Upper lobe of right lung (tissue), 1 donor: ENCODE data around the gene GPR4. TPM values are rescaled to one million over a fixed set of nuclear protein-coding genes. Genes with fewer than 3 reads are reported as not detected.

Source experiments
- ATAC-seq: fragments of 200-7000 bp; cut with Tn5 transposase; one replicate; pipeline ENCODE4 v1.9.1; 2020; ENCODE audit warnings: mild to moderate bottlenecking, moderate library complexity
- DNase-seq: peaks from one replicate; pipeline ENCODE4 v3.0.0-alpha.2; 2020
- H3K27ac ChIP-seq: fragments of 200-600 bp; one replicate; pipeline ENCODE4 v1.8.0; 2022
- H3K27me3 ChIP-seq: fragments of 200-600 bp; one replicate; pipeline ENCODE4 v1.8.0; 2022; ENCODE audit warnings: mild to moderate bottlenecking
- H3K36me3 ChIP-seq: fragments of 200-600 bp; one replicate; pipeline ENCODE4 v1.8.0; 2022
- H3K4me1 ChIP-seq: fragments of 200-600 bp; one replicate; pipeline ENCODE4 v1.8.0; 2022
- H3K4me3 ChIP-seq: fragments of 200-600 bp; one replicate; pipeline ENCODE4 v1.8.0; 2022; ENCODE audit warnings: mild to moderate bottlenecking
- H3K9me3 ChIP-seq: fragments of 200-600 bp; one replicate; pipeline ENCODE4 v1.8.0; 2022
- intact Hi-C: fragments of 100-400 bp; cut with DNase I; formaldehyde crosslinking; loops from one replicate; pipeline ENCODE4 v1.11.0; 2022
- total RNA-seq: library from RNA; stranded (reverse); fragmentation: NEBNext Ultra II Directional; extraction: Animal tissue kit (Norgen Biotek cat#: 25700); gene quantifications from one replicate; pipeline ENCODE4 v1.2.1, GENCODE V29; 2021
- TF ChIP-seq, protein P1 (sequence below): fragments of 200-600 bp; IDR thresholded peaks from one replicate; pipeline ENCODE4 v1.8.0; 2022; ENCODE audit warnings: antibody characterized with exemption
- donor health status: DM: no; HTN: yes; CAD: no; lungs with severe emphysema.

Gene GPR4
- total RNA-seq, 1 donor from 2014 or later = 18.5 TPM

DNA sequence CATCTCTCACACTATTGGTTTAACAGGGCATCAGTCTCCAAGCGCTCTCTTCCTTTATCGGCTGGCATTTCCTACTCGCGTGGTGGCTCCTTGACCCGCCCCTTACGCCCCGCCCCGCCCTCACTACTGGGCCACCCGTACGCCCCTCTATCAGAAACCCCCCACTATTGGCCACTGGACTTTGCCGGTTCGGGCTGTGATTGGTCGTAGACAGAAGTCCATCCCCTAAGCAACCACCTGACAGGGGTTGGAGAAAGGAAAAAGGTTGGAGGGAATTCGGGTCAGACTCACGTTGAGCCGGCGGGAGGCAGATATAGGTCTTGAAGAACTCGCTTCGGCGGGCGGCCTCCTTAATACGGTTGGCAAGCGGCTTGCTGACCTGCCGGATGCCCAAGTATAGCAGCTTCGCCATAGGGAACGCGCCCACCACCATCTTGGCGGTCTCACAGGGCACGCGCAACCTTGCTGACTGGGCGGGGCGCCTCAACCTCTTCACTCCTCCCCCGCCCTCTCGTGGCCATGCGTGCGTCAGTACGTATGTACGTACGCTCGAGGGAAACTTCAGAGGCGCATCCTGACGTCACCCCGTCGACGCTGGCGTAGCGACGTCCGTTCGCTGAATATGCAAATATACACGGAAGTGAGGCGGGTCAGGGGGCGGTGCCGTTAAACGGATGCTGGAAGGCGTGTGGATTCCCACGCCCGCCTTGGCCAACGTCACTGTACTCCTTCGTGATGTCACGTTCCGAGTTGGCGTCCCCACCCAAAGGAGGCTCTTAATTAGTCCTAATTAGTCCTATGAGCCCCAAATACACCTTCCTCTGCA is 17.5 kb downstream of the GPR4 start, which contains the start of gene OPA3:
TSS of gene OPA3 (minus strand) at position 471 of the 826 bp plus-strand sequence. CDS start at position 433, 38 bp downstream.
- Histone ChIP-seq H3K9me3 (no peaks in the 10 kb centered on the region), H3K27ac (peak within 1 kb of the TSS; percentile 93), H3K4me3 (peak within 1 kb of the TSS; percentile 83), H3K4me1 (peaks cover 12% of the 10 kb centered on the region), H3K27me3 (no peaks in the 10 kb centered on the region), H3K36me3 (no peaks in the 10 kb centered on the region)
- peak; percentile 100 for DNase-seq
- peak; percentile 95 for ATAC-seq
- TF ChIP-seq, protein P1, sequence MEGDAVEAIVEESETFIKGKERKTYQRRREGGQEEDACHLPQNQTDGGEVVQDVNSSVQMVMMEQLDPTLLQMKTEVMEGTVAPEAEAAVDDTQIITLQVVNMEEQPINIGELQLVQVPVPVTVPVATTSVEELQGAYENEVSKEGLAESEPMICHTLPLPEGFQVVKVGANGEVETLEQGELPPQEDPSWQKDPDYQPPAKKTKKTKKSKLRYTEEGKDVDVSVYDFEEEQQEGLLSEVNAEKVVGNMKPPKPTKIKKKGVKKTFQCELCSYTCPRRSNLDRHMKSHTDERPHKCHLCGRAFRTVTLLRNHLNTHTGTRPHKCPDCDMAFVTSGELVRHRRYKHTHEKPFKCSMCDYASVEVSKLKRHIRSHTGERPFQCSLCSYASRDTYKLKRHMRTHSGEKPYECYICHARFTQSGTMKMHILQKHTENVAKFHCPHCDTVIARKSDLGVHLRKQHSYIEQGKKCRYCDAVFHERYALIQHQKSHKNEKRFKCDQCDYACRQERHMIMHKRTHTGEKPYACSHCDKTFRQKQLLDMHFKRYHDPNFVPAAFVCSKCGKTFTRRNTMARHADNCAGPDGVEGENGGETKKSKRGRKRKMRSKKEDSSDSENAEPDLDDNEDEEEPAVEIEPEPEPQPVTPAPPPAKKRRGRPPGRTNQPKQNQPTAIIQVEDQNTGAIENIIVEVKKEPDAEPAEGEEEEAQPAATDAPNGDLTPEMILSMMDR = peak; percentile 25
- intact Hi-C loops = no loop called here

- H3K27ac ChIP-seq = no peak overlapping the region
- H3K36me3 ChIP-seq = no peaks in the 10 kb centered on the region
- no peaks in the 10 kb centered on the region for H3K27me3 ChIP-seq
- TF ChIP-seq, protein P1 = no peak
- intact Hi-C loops = no loop called here
- H3K4me3 ChIP-seq = no peak overlapping the region
- no peak for DNase-seq
- no peak for ATAC-seq
- H3K9me3 ChIP-seq = no peaks in the 10 kb centered on the region
- H3K4me1 ChIP-seq = peaks cover 28% of the 10 kb centered on the region
Measured at GRCh38 chr19:45581576-45581975, 20.4 kb downstream of the GPR4 start.

DNA sequence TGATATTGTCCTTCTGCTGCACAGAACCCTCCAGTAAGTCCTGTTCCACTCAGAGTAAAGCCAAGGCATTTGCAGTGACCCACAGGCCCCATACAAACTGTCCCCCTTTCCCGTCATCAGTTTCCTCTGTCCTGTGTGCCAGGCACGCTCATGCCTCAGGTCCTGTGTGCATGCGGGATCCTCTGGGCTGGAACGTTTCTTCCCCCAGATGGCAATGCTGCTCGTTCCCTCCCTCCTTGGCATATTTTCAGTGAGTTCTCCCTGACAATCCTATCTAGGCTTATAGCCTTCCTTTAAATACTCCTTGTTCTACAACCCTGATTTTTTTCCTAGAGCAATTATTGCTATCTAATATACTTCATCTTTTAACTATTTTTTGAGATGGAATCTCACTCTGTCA is 23.2 kb downstream of the GPR4 start:
- H3K27me3 ChIP-seq = no peaks in the 10 kb centered on the region
- ATAC-seq = no peak
- H3K4me1 ChIP-seq = peaks cover 23% of the 10 kb centered on the region
- H3K9me3 ChIP-seq = no peaks in the 10 kb centered on the region
- no peak for DNase-seq
- no peak overlapping the region for H3K27ac ChIP-seq
- no peaks in the 10 kb centered on the region for H3K36me3 ChIP-seq
- TF ChIP-seq, protein P1 = no peak
- intact Hi-C loops = no loop called here
- H3K4me3 ChIP-seq = no peak overlapping the region

- no peaks in the 10 kb centered on the region for H3K27me3 ChIP-seq
- H3K9me3 ChIP-seq = no peaks in the 10 kb centered on the region
- H3K4me1 ChIP-seq = peaks cover 16% of the 10 kb centered on the region
- DNase-seq (no peak), ATAC-seq (peak; percentile 69)
- H3K36me3 ChIP-seq = peaks cover 5% of the 10 kb centered on the region
- H3K4me3 ChIP-seq = no peak overlapping the region
- intact Hi-C loops = no loop called here
- TF ChIP-seq, protein P1 = no peak
- no peak overlapping the region for H3K27ac ChIP-seq
Measured at GRCh38 chr19:45577111-45577905, 24.7 kb downstream of the GPR4 start.

DNA sequence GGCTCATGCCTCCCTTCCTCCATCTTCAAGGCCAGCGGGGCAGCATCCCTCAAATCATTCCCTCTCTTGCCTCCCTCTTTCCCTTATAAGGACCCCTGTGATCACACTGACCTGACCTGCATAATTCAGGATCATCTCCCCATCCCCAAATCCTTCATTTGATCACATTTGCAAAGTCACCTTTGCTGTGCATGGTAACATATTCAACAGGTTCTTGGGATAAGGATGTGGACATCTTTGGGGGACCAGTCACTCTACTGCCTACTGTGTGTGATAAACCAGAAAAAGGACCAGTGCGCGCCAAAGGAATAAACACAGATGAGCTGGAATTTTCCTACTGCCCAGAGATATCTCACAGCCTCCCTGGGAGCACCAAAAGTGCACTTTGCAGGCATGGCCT is 25.3 kb downstream of the GPR4 start:
- TF ChIP-seq, protein P1 = no peak
- Histone ChIP-seq H3K4me1 (peaks cover 16% of the 10 kb centered on the region), H3K9me3 (no peaks in the 10 kb centered on the region), H3K27ac (no peak overlapping the region), H3K4me3 (no peak overlapping the region), H3K27me3 (no peaks in the 10 kb centered on the region), H3K36me3 (peaks cover 5% of the 10 kb centered on the region)
- intact Hi-C loops = no loop called here
- DNase-seq (no peak), ATAC-seq (no peak)
